Activated naive CD8-positive, alpha-beta T cell treated with anti-CD3 and anti-CD28 coated beads, Interleukin-2, amount 10 ng/mL, durations not matched to agents 7 days and 5 days (primary cell): ENCODE measurements around the gene EIF1. TPM values are rescaled to one million over a fixed set of nuclear protein-coding genes. Genes with fewer than 3 reads are reported as not detected.
"Not testable (repeated sequence)": the region's sequence is repeated elsewhere in the genome, so short reads cannot be mapped to it uniquely, and the experiment has no call there.

Experiments used
- ATAC-seq: fragments of 150-1000 bp; cut with Tn5 transposase; one replicate; pipeline ENCODE4 v1.10.0; 2021; ENCODE audit warnings: low read depth, moderate library complexity
- POLR2A ChIA-PET: fragments of 350-600 bp; sonication (Branson Sonifier 250); formaldehyde crosslinking; loops from one replicate; lab custom pipeline; 2021; ENCODE audit warnings: antibody characterized with exemption; lab: Charles Lee
- DNase-seq: peaks from one replicate; pipeline ENCODE4 v3.0.0; 2021
- H3K27ac Mint-ChIP-seq: one replicate; pipeline ENCODE4 v1.8.0; 2022; ENCODE audit warnings: mild to moderate bottlenecking, mixed read lengths
- H3K27me3 Mint-ChIP-seq: one replicate; pipeline ENCODE4 v1.8.0; 2022; ENCODE audit warnings: mild to moderate bottlenecking, moderate library complexity, mixed read lengths
- H3K36me3 Mint-ChIP-seq: one replicate; pipeline ENCODE4 v1.8.0; 2021; ENCODE audit warnings: mild to moderate bottlenecking, mixed read lengths
- H3K4me1 Mint-ChIP-seq: one replicate; pipeline ENCODE4 v1.8.0; 2021; ENCODE audit warnings: mixed read lengths
- H3K4me3 Mint-ChIP-seq: one replicate; pipeline ENCODE4 v1.8.0; 2022; ENCODE audit warnings: mild to moderate bottlenecking, moderate library complexity, mixed read lengths
- H3K9me3 Mint-ChIP-seq: one replicate; pipeline ENCODE4 v1.8.0; 2021; ENCODE audit warnings: mixed read lengths
- total RNA-seq, 2 experiments: library from RNA; stranded (reverse); gene quantifications; one replicate each; pipeline ENCODE4 v1.2.3, GENCODE V29; 2021

The EIF1 gene
- total RNA-seq, 2 experiments from 2014 or later: 682 to 723 TPM

GRCh38 chr17:41678411-41678906 lies 10.2 kb upstream of the EIF1 start:
- peak; percentile 6 for ATAC-seq
- Mint-ChIP-seq H3K27ac (peak overlapping the region; percentile 92), H3K9me3 (peaks cover 4% of the 10 kb centered on the region), H3K4me1 (peaks cover 46% of the 10 kb centered on the region), H3K36me3 (peaks cover 4% of the 10 kb centered on the region), H3K27me3 (no peaks in the 10 kb centered on the region), H3K4me3 (peak overlapping the region; percentile 91)
- DNase-seq: no peak
- POLR2A ChIA-PET: interaction anchor here (0.6 to 8.1 kb wide), 6 partner anchors 9 to 1189 kb away, joined by 4 to 331 read pairs (median 7); partner anchors contain the start of gene EIF1

- peak overlapping the region; percentile 92 for H3K27ac Mint-ChIP-seq
- H3K27me3 Mint-ChIP-seq: no peaks in the 10 kb centered on the region
- ATAC-seq: peak; percentile 91
- H3K4me3 Mint-ChIP-seq: peak overlapping the region; percentile 91
- peaks cover 4% of the 10 kb centered on the region for H3K9me3 Mint-ChIP-seq
- peaks cover 4% of the 10 kb centered on the region for H3K36me3 Mint-ChIP-seq
- POLR2A ChIA-PET: interaction anchor here (0.6 to 8.1 kb wide), 7 partner anchors 9 to 1189 kb away, joined by 4 to 331 read pairs (median 7); partner anchors contain the start of gene EIF1
- no peak for DNase-seq
- peaks cover 46% of the 10 kb centered on the region for H3K4me1 Mint-ChIP-seq
These were observed 9.6 kb upstream of the EIF1 start for GRCh38 chr17:41678907-41679739.

DNA sequence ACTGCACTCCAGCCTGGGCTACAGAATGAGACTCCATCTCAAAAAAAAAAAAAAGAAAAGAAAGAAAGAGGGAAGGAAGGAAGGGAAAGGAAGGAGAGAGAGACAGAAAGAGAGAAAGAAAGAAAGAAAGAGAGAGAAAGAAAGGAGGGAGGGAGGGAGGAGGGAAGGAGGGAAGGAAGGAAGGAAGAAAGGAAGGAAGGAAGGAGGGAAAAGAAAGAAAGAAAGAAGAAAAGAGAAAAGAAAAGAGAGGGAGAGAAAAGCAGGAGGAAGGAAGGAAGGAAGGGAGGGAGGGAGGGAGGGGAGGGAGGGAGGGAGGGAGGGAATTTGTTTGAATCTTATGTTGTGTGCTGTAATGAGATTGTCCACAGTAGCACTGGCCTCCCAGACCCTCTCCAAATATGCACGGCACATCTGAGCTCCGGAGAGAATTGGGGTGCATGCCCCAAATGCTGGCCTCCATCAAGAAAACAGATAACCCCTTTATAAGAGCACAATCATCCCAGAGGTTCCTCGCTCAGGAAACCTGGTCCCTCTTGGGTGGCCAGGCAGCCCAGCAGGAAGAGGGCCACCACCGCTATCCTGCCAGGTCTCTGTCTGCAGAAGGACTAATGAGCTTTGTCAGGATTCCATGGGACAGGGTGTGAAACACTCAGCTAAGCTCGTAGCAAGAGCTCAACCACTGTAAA lies 8.8 kb upstream of the EIF1 start:
- DNase-seq (no peak), ATAC-seq (no peak)
- Mint-ChIP-seq H3K4me3 (peak overlapping the region; percentile 91), H3K27ac (peak overlapping the region; percentile 92), H3K4me1 (peaks cover 46% of the 10 kb centered on the region), H3K27me3 (no peaks in the 10 kb centered on the region), H3K36me3 (peaks cover 4% of the 10 kb centered on the region), H3K9me3 (peaks cover 4% of the 10 kb centered on the region)
- POLR2A ChIA-PET: interaction anchor here (0.7 to 8.1 kb wide), 4 partner anchors 10 to 1135 kb away, joined by 4 to 331 read pairs (median 36); partner anchors contain the start of gene EIF1

DNA sequence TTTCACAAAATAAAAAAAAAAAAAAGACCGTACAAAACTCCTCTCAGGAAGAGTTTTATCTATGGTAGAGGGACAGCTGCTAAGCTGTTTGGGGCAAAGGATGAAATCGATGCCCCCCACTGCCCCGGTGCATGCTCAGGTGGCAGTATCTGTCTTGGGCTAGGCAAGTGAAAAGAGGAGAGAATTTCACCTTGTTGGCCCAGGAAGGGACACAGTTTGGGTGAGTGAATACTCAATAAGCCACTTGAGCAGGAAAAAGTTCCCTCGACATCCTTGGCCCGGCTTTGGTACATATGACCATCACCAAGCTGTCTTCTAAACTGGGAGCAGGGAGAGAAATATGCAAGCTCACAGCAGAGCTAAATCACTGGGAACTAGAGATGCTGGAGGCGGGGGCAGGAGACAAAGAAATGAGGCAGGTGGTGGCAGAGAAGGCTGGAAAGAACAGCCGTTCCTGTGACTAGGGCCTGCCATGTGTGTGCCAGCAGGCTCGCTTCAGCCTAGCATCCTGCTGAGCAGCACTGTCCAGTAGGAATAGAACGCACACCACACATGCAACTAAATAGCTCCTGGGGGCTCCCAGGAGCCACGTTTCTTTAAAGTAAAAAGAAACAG lies 8.2 kb upstream of the EIF1 start:
- no peak overlapping the region for H3K27ac Mint-ChIP-seq
- no peak overlapping the region for H3K4me3 Mint-ChIP-seq
- POLR2A ChIA-PET: interaction anchor here (1.8 to 8.1 kb wide), 3 partner anchors 10 to 16 kb away, joined by 7 to 331 read pairs (median 66); partner anchors contain the start of gene EIF1
- peaks cover 4% of the 10 kb centered on the region for H3K9me3 Mint-ChIP-seq
- ATAC-seq (no peak), DNase-seq (no peak)
- H3K36me3 Mint-ChIP-seq: peaks cover 4% of the 10 kb centered on the region
- H3K4me1 Mint-ChIP-seq: peaks cover 46% of the 10 kb centered on the region
- no peaks in the 10 kb centered on the region for H3K27me3 Mint-ChIP-seq

DNA sequence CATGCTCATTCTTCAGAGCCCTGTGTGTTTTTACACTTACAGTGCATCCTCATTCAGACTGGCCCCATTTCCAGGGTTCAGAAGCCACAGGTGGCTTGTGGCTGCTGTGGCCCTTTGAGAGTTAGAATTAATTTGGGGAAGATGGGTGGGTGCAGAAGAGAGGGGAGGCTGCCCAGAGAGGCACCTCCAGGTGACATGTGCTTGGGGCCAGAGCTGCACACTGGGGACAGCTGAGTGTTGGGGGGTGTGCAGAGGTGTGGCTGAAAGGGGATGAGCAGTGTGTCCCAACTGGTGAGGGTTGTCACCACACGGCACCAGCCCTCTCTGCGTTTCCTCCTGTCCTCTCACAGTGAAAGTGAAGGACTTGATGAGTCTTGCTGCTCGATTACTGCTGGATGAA lies 6.9 kb upstream of the EIF1 start:
- peaks cover 2% of the 10 kb centered on the region for H3K36me3 Mint-ChIP-seq
- DNase-seq (no peak), ATAC-seq (no peak)
- H3K4me1 Mint-ChIP-seq: peaks cover 38% of the 10 kb centered on the region
- POLR2A ChIA-PET: interaction anchor here (4.9 to 8.1 kb wide), 2 partner anchors 8 to 15 kb away, joined by 66 to 331 read pairs; partner anchors contain the start of gene EIF1
- H3K27ac Mint-ChIP-seq: peak overlapping the region; percentile 54
- H3K4me3 Mint-ChIP-seq: peak overlapping the region; percentile 6
- peaks cover 3% of the 10 kb centered on the region for H3K9me3 Mint-ChIP-seq
- no peaks in the 10 kb centered on the region for H3K27me3 Mint-ChIP-seq

GRCh38 chr17:41682631-41683030 lies 6.1 kb upstream of the EIF1 start:
- Mint-ChIP-seq H3K9me3 (peaks cover under 1% of the 10 kb centered on the region), H3K27ac (no peak overlapping the region), H3K4me3 (no peak overlapping the region), H3K36me3 (peaks cover 2% of the 10 kb centered on the region), H3K27me3 (no peaks in the 10 kb centered on the region), H3K4me1 (peaks cover 40% of the 10 kb centered on the region)
- DNase-seq (no peak), ATAC-seq (no peak)
- POLR2A ChIA-PET: interaction anchor here (8.1 kb wide), 1 partner anchor 8 kb away, joined by 331 read pairs; the partner anchor contains the start of gene EIF1

DNA sequence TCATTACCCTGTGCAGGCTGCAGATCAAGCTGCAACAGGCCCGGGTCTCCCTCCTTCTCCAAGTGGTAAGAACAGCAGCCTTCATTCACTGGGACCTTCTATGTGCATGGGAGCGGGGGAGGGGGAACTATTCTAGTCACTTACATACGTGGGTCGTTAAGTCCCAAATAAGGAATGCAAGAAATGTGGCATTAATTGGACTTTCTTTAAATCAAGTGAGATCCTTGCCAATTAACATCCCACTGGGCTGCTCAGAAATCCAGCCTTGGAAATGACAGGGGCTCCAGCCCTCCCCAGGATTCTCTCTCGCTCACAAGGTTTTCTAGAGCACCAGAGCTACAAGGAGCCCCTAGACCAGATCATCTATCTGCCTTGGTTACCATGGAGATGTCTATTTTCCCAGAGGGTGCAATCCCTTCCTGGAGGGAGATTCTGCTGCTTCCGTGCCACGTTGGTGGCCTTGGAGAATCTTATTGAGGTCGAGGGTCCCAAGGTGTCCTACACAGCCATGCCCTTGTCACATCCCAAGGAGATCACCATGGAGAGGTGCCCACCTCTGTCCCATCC lies 5.2 kb upstream of the EIF1 start:
- POLR2A ChIA-PET: no interaction called here
- Mint-ChIP-seq H3K9me3 (no peaks in the 10 kb centered on the region), H3K27me3 (no peaks in the 10 kb centered on the region), H3K4me3 (no peak overlapping the region), H3K36me3 (no peaks in the 10 kb centered on the region), H3K27ac (no peak overlapping the region), H3K4me1 (peaks cover 37% of the 10 kb centered on the region)
- ATAC-seq (no peak), DNase-seq (no peak)

DNA sequence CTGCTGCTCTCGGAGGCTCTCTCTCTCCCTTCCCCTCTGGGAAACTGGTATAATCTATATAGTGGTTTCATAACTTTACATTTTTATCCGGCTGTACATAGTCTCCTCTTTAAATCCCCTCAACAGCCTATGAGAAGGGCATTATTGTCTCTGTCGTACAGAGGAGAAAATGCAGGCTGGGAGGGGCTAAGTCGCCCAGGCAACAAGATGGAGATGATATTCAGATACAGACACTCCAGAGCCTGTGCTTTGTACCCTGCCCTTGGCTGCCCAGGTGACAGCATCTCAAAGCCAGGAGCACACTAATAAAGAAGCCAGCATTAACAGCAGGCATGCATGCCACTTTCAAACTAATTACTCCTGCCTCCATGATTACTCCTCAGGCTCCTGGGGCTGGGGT lies 4.7 kb upstream of the EIF1 start:
- peaks cover 32% of the 10 kb centered on the region for H3K4me1 Mint-ChIP-seq
- H3K27ac Mint-ChIP-seq: no peak overlapping the region
- H3K4me3 Mint-ChIP-seq: no peak overlapping the region
- POLR2A ChIA-PET: interaction anchor here (0.6 kb wide), 2 partner anchors 1076 to 1124 kb away, joined by 3 read pairs; no protein-coding TSS in a partner anchor
- no peaks in the 10 kb centered on the region for H3K36me3 Mint-ChIP-seq
- H3K9me3 Mint-ChIP-seq: no peaks in the 10 kb centered on the region
- DNase-seq (no peak), ATAC-seq (no peak)
- H3K27me3 Mint-ChIP-seq: no peaks in the 10 kb centered on the region

DNA sequence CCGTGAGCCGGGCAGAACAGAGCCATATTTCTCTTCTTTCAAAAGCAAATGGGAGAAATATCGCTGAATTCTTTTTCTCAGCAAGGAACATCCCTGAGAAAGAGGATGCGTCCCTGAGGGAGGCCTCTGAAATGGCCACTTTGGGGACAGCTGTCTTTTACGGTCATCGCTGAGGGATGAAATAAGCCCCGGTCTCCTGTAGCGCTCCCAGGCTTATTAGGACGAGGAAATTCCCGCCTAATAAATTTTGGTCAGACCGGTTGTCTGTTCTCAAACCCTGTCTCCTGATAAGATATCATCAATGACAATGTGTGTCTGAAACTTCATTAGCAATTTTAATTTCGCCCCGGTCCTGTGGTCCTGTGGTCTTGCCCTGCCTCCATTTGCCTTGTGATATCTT lies 2.9 kb upstream of the EIF1 start:
- Mint-ChIP-seq H3K4me1 (peaks cover 24% of the 10 kb centered on the region), H3K36me3 (peaks cover 13% of the 10 kb centered on the region)
- ATAC-seq, H3K4me3 Mint-ChIP-seq, H3K27ac Mint-ChIP-seq, DNase-seq, H3K27me3 Mint-ChIP-seq, POLR2A ChIA-PET, H3K9me3 Mint-ChIP-seq: not testable (repeated sequence)

GRCh38 chr17:41686281-41686680 lies 2.4 kb upstream of the EIF1 start:
- Mint-ChIP-seq H3K4me1 (peaks cover 27% of the 10 kb centered on the region), H3K27ac (no peak overlapping the region), H3K4me3 (no peak overlapping the region), H3K36me3 (peaks cover 18% of the 10 kb centered on the region), H3K9me3 (no peaks in the 10 kb centered on the region), H3K27me3 (no peaks in the 10 kb centered on the region)
- DNase-seq (no peak), ATAC-seq (no peak)
- POLR2A ChIA-PET: no interaction called here

DNA sequence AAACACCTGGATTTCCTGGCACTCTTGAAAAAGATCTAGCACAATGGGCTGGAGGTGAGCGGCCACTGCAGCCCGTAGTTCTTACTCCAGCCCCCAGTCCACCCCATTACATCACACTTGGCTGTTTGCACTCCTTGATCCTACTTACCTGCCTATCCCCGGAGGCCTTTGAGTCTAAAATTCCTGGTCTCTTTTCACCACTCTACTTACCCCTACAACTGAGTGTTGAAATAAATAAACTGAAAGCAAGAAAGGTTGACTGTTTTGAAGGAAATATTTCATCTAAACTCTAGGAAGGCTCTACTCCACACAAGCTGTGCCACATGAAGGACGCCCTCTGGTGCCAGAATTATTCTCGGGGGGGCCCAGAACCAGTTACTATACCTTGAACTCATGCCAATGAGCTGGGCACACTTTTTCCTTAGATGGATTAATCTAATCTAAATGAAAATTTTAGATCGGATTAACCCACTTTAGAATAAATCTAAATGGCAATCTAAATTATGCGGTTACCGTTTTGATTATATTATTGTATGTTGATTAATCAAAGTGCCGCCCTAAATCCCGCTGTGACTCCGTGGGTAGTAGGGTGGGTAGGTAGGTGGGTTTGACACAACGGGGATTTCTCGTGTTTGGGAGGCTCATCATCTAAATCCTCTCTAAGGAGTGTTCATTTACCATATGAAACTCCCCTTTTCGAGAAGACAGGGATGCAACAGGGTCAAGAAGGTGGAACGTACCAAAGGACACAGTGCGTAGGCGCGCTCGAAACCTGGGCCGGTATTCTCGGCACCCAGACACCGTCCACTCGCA lies 651 bp upstream of the EIF1 start:
- peaks cover 30% of the 10 kb centered on the region for H3K36me3 Mint-ChIP-seq
- POLR2A ChIA-PET: interaction anchor here (0.6 to 5.8 kb wide), 34 partner anchors 9 to 1589 kb away, joined by 3 to 331 read pairs (median 4); partner anchors contain the start of genes ACLY, CCR7, FKBP10 and KLHL11
- peak overlapping the region; percentile 90 for H3K4me3 Mint-ChIP-seq
- no peaks in the 10 kb centered on the region for H3K27me3 Mint-ChIP-seq
- no peaks in the 10 kb centered on the region for H3K9me3 Mint-ChIP-seq
- peak overlapping the region; percentile 95 for H3K27ac Mint-ChIP-seq
- ATAC-seq (peak; percentile 9), DNase-seq (peak; percentile 55)
- H3K4me1 Mint-ChIP-seq: peaks cover 27% of the 10 kb centered on the region
